ENCODE data around the gene SMYD3. TPM values are rescaled to one million over a fixed set of nuclear protein-coding genes. Genes with fewer than 3 reads are reported as not detected.

Gene SMYD3
- total RNA-seq, 4 donors from 2014 or later, result 33.7 to 105 (median 51.4) TPM

GRCh38 chr1:246153796-246154212 lies 353.3 kb downstream of the SMYD3 start:
- Histone ChIP-seq H3K27me3 (no peaks in the 10 kb centered on the region), H3K4me1 (peaks cover 16 to 38% of the 10 kb centered on the region in 2 donors), H3K4me3 (replicated peaks in 1 of 3) (no peak overlapping the region), H3K9me3 (no peaks in the 10 kb centered on the region), H3K36me3 (no peaks in the 10 kb centered on the region), H3K27ac (no peak overlapping the region)
- intact Hi-C loops (cut with DNase I), result no loop called here
- 91 to 96% methylated on average over 3 of the region's 3 CpGs for WGBS, 2 donors
- DNase-seq, result no peak
- TF ChIP-seq CTCF (IDR thresholded peaks at IDR 0.05), result no peak
- TF ChIP-seq POLR2A (IDR thresholded peaks at IDR 0.05), result no peak

GRCh38 chr1:246152986-246153431 lies 354.1 kb downstream of the SMYD3 start:
- Histone ChIP-seq H3K9me3 (no peaks in the 10 kb centered on the region), H3K4me1 (peaks cover 16 to 38% of the 10 kb centered on the region in 2 donors), H3K27me3 (no peaks in the 10 kb centered on the region), H3K4me3 (replicated peaks in 1 of 3) (no peak overlapping the region), H3K36me3 (no peaks in the 10 kb centered on the region), H3K27ac (peak overlapping the region in 1 of 3 donors; percentile 24)
- DNase-seq, result no peak
- TF ChIP-seq CTCF (IDR thresholded peaks at IDR 0.05) (no peak), POLR2A (IDR thresholded peaks at IDR 0.05) (no peak)
- 91 to 94% methylated on average over 3 of the region's 3 CpGs for WGBS, 2 donors
- intact Hi-C loops (cut with DNase I), result no loop called here

- Histone ChIP-seq H3K4me3 (replicated peaks in 1 of 3) (no peak overlapping the region), H3K27me3 (no peaks in the 10 kb centered on the region), H3K36me3 (no peaks in the 10 kb centered on the region), H3K27ac (peak overlapping the region; percentile 34 to 73 (median 44)), H3K9me3 (no peaks in the 10 kb centered on the region), H3K4me1 (peaks cover 23 to 44% of the 10 kb centered on the region in 2 donors)
- WGBS, 2 donors, result 33 to 39% methylated on average over 6 of the region's 6 CpGs
- intact Hi-C loops (cut with DNase I), result no loop called here
- DNase-seq, result peak; percentile 76 to 86
- TF ChIP-seq POLR2A (IDR thresholded peaks at IDR 0.05) (no peak), CTCF (IDR thresholded peaks at IDR 0.05) (peak in 3 of 6 experiments; percentile 32 to 48 (median 36))
Measured at GRCh38 chr1:246151796-246152434, 355.2 kb downstream of the SMYD3 start.

GRCh38 chr1:246149543-246149942 lies 357.5 kb downstream of the SMYD3 start:
- no peaks in the 10 kb centered on the region for H3K9me3 ChIP-seq
- TF ChIP-seq CTCF (IDR thresholded peaks at IDR 0.05) (no peak), POLR2A (IDR thresholded peaks at IDR 0.05) (no peak)
- DNase-seq, result no peak
- H3K27ac ChIP-seq, result no peak overlapping the region
- H3K4me1 ChIP-seq, result peaks cover 35 to 41% of the 10 kb centered on the region in 2 donors
- H3K36me3 ChIP-seq, result no peaks in the 10 kb centered on the region
- no peak overlapping the region for H3K4me3 ChIP-seq (replicated peaks in 1 of 3)
- H3K27me3 ChIP-seq, result no peaks in the 10 kb centered on the region
- intact Hi-C loops (cut with DNase I), result no loop called here
- WGBS, 2 donors, result 96 to 98% methylated on average over 2 of the region's 2 CpGs
